Effector memory CD4-positive, alpha-beta T cell (primary cell): ENCODE results near the gene PPARD.

Experiments used
- DNase-seq, 3 donors: peaks; one replicate each; pipeline ENCODE4 v3.0.0-alpha.2; 2020
- H3K27ac ChIP-seq: 2 replicates; pipeline ENCODE4 v1.7.0; 2013; ENCODE audit warnings: mild to moderate bottlenecking, low read length, moderate library complexity; ENCODE audit not compliant: insufficient read depth, poor library complexity, severe bottlenecking
- H3K27me3 ChIP-seq: replicated peaks from 2 replicates; pipeline ENCODE4 v1.7.0; 2013; ENCODE audit warnings: mild to moderate bottlenecking, low read length; ENCODE audit not compliant: insufficient read depth, control insufficient read depth, poor library complexity, severe bottlenecking
- H3K36me3 ChIP-seq: 2 replicates; pipeline ENCODE4 v1.7.0; 2013; ENCODE audit warnings: mild to moderate bottlenecking, low read length, moderate library complexity; ENCODE audit not compliant: control insufficient read depth, insufficient read depth
- H3K4me1 ChIP-seq: 2 replicates; pipeline ENCODE4 v1.7.0; 2013; ENCODE audit warnings: low read length, mild to moderate bottlenecking; ENCODE audit not compliant: control insufficient read depth, insufficient read depth, poor library complexity, severe bottlenecking
- H3K4me3 ChIP-seq: 2 replicates; pipeline ENCODE4 v1.7.0; 2013; ENCODE audit warnings: low read length, low read depth, mild to moderate bottlenecking; ENCODE audit not compliant: insufficient read depth, poor library complexity, severe bottlenecking
- H3K9me3 ChIP-seq: 2 replicates; pipeline ENCODE4 v1.7.0; 2013; ENCODE audit warnings: mild to moderate bottlenecking, low read length, moderate library complexity; ENCODE audit not compliant: control insufficient read depth

PPARD gene

GRCh38 chr6:35312076-35312800 is 30.1 kb upstream of the PPARD start:
- Histone ChIP-seq H3K36me3 (peaks cover 22% of the 10 kb centered on the region), H3K27ac (peak overlapping the region; percentile 83)
- DNase-seq = no peak

GRCh38 chr6:35312807-35313206 is 29.6 kb upstream of the PPARD start:
- Histone ChIP-seq H3K27ac (peak overlapping the region; percentile 83), H3K4me3 (no peak overlapping the region), H3K9me3 (no peaks in the 10 kb centered on the region), H3K36me3 (peaks cover 24% of the 10 kb centered on the region), H3K27me3 (no peaks in the 10 kb centered on the region), H3K4me1 (peaks cover 62% of the 10 kb centered on the region)
- DNase-seq = no peak

More at GRCh38 chr6:35312076-35312800, 30.1 kb upstream of the PPARD start:
- peak overlapping the region; percentile 54 for H3K4me3 ChIP-seq
- H3K27me3 ChIP-seq = no peaks in the 10 kb centered on the region
- H3K4me1 ChIP-seq = peaks cover 67% of the 10 kb centered on the region
- H3K9me3 ChIP-seq = no peaks in the 10 kb centered on the region

DNA sequence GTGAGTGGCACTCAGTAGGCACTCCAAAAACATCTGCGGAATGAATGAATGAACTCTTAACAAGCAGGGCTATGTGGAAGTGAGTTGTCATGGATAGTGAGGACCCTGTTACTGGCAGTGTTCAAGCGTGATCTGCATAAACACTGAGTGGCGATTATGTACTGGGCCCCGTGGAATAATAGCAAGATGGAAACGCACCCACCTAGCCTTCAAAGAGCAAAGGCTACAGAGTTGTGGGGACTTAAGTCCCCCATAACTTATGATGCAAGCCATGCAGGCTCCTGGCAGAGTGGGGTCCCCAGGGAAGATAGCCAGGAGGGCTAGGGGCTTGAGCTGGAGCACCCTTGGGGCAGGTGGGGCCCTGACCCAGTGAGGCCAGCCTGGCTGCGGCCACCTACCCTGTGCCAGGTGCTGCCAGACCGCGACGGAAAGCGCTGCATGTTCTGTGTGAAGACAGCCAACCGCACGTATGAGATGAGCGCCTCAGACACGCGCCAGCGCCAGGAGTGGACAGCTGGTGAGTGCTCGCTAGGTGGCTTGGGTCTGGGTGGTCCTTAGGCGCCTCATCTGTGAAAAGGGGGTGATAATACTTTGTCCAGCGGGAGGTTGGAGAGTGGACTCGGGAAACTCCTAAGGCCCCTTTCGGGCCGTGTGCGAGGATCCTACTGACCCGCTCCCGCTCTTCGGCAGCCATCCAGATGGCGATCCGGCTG is 24.7 kb upstream of the PPARD start:
- no peaks in the 10 kb centered on the region for H3K9me3 ChIP-seq
- H3K27ac ChIP-seq = peak overlapping the region; percentile 17
- no peak for DNase-seq
- H3K36me3 ChIP-seq = peaks cover 64% of the 10 kb centered on the region
- H3K27me3 ChIP-seq = no peaks in the 10 kb centered on the region
- no peak overlapping the region for H3K4me3 ChIP-seq
- H3K4me1 ChIP-seq = peaks cover 18% of the 10 kb centered on the region

DNA sequence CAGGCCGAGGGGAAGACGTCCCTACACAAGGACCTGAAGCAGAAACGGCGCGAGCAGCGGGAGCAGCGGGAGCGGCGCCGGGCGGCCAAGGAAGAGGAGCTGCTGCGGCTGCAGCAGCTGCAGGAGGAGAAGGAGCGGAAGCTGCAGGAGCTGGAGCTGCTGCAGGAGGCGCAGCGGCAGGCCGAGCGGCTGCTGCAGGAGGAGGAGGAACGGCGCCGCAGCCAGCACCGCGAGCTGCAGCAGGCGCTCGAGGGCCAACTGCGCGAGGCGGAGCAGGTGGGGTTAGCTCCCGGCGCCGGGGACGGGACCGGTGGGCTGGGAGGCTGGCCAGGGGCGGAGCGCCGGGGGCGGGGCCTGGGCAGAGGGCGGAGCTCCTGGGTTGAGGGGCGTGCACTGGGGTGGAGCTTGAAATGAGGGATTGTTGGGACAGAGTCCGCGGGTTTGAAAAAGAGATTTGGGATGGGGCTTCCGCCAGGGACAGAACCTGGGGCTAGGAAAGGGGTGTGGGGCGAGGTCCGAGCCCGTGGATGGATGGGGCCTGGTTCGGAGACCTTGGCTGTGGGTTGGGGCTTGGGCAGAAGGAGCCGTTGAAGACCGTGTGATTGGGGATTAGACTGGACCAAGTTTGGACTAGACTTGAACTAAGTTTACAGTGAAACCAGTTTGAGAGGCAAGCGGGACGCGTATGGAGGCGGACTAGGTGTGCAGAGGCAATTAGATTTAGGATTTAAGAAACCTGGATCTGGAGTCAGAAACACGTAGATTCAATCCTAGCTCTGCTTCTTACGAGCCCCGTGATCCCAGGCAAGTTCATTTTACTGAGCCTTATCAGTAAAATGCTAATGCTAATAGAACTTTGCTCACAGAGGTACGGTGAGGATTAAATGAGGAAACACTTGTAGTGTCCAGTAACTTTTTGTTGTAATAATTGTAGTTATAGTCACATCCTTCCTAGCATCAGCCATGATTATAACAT is 23.9 kb upstream of the PPARD start:
- Histone ChIP-seq H3K27ac (peak overlapping the region; percentile 12), H3K9me3 (no peaks in the 10 kb centered on the region), H3K27me3 (no peaks in the 10 kb centered on the region), H3K4me3 (no peak overlapping the region), H3K36me3 (peaks cover 73% of the 10 kb centered on the region), H3K4me1 (peaks cover 11% of the 10 kb centered on the region)
- no peak for DNase-seq

GRCh38 chr6:35319346-35320030 is 22.9 kb upstream of the PPARD start:
- no peaks in the 10 kb centered on the region for H3K9me3 ChIP-seq
- H3K36me3 ChIP-seq = peaks cover 76% of the 10 kb centered on the region
- no peak overlapping the region for H3K27ac ChIP-seq
- DNase-seq = no peak
- H3K4me3 ChIP-seq = no peak overlapping the region
- H3K27me3 ChIP-seq = no peaks in the 10 kb centered on the region
- H3K4me1 ChIP-seq = peaks cover 7% of the 10 kb centered on the region

- Histone ChIP-seq H3K27me3 (no peaks in the 10 kb centered on the region), H3K27ac (no peak overlapping the region), H3K4me1 (peaks cover 7% of the 10 kb centered on the region), H3K9me3 (no peaks in the 10 kb centered on the region), H3K4me3 (no peak overlapping the region), H3K36me3 (peaks cover 81% of the 10 kb centered on the region)
- DNase-seq = no peak
These were observed 22.3 kb upstream of the PPARD start for GRCh38 chr6:35320031-35320410.

GRCh38 chr6:35321091-35321490 is 21.3 kb upstream of the PPARD start:
- no peak for DNase-seq
- Histone ChIP-seq H3K4me1 (peaks cover 5% of the 10 kb centered on the region), H3K36me3 (peaks cover 78% of the 10 kb centered on the region), H3K4me3 (no peak overlapping the region), H3K9me3 (no peaks in the 10 kb centered on the region), H3K27me3 (no peaks in the 10 kb centered on the region), H3K27ac (peak overlapping the region; percentile 26)

GRCh38 chr6:35327349-35328027 is 14.9 kb upstream of the PPARD start:
- H3K27me3 ChIP-seq = no peaks in the 10 kb centered on the region
- no peak overlapping the region for H3K27ac ChIP-seq
- peak; percentile 51 to 64 (median 54) for DNase-seq
- H3K4me1 ChIP-seq = peaks cover 10% of the 10 kb centered on the region
- no peaks in the 10 kb centered on the region for H3K9me3 ChIP-seq
- no peak overlapping the region for H3K4me3 ChIP-seq
- H3K36me3 ChIP-seq = peaks cover 23% of the 10 kb centered on the region

GRCh38 chr6:35328108-35328723 is 14.1 kb upstream of the PPARD start:
- DNase-seq = no peak
- Histone ChIP-seq H3K9me3 (no peaks in the 10 kb centered on the region), H3K4me3 (no peak overlapping the region), H3K27ac (peak overlapping the region; percentile 11), H3K36me3 (peaks cover 15% of the 10 kb centered on the region), H3K4me1 (peaks cover 11% of the 10 kb centered on the region), H3K27me3 (no peaks in the 10 kb centered on the region)
